Liver (tissue), 3 donors: ENCODE results near the gene PAIP2.

Experiments used
- CTCF ChIP-seq: fragments of 150-350 bp; IDR thresholded peaks from 2 replicates; pipeline ENCODE4 v1.5.1; 2017; ENCODE audit warnings: improper control_type of control experiment, low read depth, low read length; ENCODE audit not compliant: missing input control
- GABPA ChIP-seq, 2 donors: IDR thresholded peaks in 1 of 2; conservative IDR thresholded peaks in 1 of 2; 2 replicates each; pipeline ENCODE4 v1.6.1; 2016; ENCODE audit warnings: antibody characterized with exemption in 2 of 2, mild to moderate bottlenecking in 1 of 2, moderate library complexity in 1 of 2
- MAX ChIP-seq: IDR thresholded peaks from 2 replicates; pipeline ENCODE4 v1.6.1; 2016; ENCODE audit warnings: antibody characterized with exemption
- SP1 ChIP-seq: IDR thresholded peaks from 2 replicates; pipeline ENCODE4 v1.6.1; 2018; ENCODE audit warnings: antibody characterized with exemption, mild to moderate bottlenecking
- TAF1 ChIP-seq: conservative IDR thresholded peaks from 2 replicates; pipeline ENCODE4 v1.6.1; 2016; ENCODE audit warnings: antibody characterized with exemption, mild to moderate bottlenecking
- YY1 ChIP-seq: IDR thresholded peaks from 2 replicates; pipeline ENCODE4 v1.6.1; 2016; ENCODE audit warnings: antibody characterized with exemption, mild to moderate bottlenecking
- TF ChIP-seq, protein P1 (sequence below): IDR thresholded peaks from 2 replicates; pipeline ENCODE4 v1.6.1; 2016; ENCODE audit warnings: antibody characterized with exemption, mild to moderate bottlenecking
- donor health status: healthy.
- donor health status: healthy.

DNA sequence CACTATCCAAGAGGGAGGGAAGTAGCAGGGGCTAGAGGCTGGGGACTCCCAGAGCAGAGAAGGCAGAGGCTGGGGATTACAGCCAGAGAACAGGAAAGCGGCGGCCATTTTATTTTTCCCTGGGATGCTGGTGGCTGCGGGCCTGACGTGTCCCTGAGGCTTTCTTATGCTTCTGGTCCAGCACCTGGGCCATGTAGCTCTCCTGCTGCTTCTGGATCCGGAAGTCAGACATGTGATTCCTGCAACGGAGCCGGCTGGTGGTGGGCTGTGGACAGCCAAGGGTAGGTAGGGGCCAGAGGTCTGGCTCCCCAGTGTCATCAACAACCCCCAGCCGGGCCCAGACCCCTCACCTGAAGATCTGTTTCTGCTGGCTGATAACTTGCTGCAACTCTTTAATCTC is 55.0 kb downstream of the PAIP2 start:
- TF ChIP-seq, protein P1, sequence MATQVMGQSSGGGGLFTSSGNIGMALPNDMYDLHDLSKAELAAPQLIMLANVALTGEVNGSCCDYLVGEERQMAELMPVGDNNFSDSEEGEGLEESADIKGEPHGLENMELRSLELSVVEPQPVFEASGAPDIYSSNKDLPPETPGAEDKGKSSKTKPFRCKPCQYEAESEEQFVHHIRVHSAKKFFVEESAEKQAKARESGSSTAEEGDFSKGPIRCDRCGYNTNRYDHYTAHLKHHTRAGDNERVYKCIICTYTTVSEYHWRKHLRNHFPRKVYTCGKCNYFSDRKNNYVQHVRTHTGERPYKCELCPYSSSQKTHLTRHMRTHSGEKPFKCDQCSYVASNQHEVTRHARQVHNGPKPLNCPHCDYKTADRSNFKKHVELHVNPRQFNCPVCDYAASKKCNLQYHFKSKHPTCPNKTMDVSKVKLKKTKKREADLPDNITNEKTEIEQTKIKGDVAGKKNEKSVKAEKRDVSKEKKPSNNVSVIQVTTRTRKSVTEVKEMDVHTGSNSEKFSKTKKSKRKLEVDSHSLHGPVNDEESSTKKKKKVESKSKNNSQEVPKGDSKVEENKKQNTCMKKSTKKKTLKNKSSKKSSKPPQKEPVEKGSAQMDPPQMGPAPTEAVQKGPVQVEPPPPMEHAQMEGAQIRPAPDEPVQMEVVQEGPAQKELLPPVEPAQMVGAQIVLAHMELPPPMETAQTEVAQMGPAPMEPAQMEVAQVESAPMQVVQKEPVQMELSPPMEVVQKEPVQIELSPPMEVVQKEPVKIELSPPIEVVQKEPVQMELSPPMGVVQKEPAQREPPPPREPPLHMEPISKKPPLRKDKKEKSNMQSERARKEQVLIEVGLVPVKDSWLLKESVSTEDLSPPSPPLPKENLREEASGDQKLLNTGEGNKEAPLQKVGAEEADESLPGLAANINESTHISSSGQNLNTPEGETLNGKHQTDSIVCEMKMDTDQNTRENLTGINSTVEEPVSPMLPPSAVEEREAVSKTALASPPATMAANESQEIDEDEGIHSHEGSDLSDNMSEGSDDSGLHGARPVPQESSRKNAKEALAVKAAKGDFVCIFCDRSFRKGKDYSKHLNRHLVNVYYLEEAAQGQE, result no peak
- no peak for TF ChIP-seq CTCF
- no peak for TF ChIP-seq YY1
- TF ChIP-seq GABPA (IDR thresholded peaks at IDR 0.05 in 1 of 2, conservative IDR thresholded peaks at IDR 0.05 in 1 of 2), result no peak
- TF ChIP-seq TAF1, result no peak
- TF ChIP-seq MAX, result no peak
- no peak for TF ChIP-seq SP1
